Liver (tissue), 9 donors: Measurements from ENCODE around the gene SEPTIN1. TPM values are rescaled to one million over a fixed set of nuclear protein-coding genes. Genes with fewer than 3 reads are reported as not detected.

Experiments
- DNase-seq: peaks from one replicate; pipeline ENCODE4 v3.0.0-alpha.2; 2017; ENCODE audit warnings: low spot score
- H3K27ac ChIP-seq, 2 donors: one replicate each; pipeline ENCODE4 v1.7.0; 2013; ENCODE audit warnings: inconsistent platforms in 2 of 2, low read length in 2 of 2, control low read depth in 1 of 2, low read depth in 1 of 2, mild to moderate bottlenecking in 1 of 2
- H3K27me3 ChIP-seq, 4 donors: one replicate each; pipeline versions ENCODE4 v1.6.1 to v1.7.0; 2013; ENCODE audit warnings: low read length in 3 of 4, inconsistent platforms in 1 of 4, mild to moderate bottlenecking in 1 of 4, moderate library complexity in 1 of 4; ENCODE audit not compliant: control insufficient read depth in 4 of 4, insufficient read depth in 4 of 4
- H3K36me3 ChIP-seq, 4 donors: one replicate each; pipeline versions ENCODE4 v1.6.1 to v1.7.0; 2013; ENCODE audit warnings: low read length in 3 of 4, mild to moderate bottlenecking in 3 of 4, low read depth in 1 of 4, moderate library complexity in 1 of 4; ENCODE audit not compliant: control insufficient read depth in 4 of 4, insufficient read depth in 3 of 4
- H3K4me1 ChIP-seq, 4 donors: one replicate each; pipeline versions ENCODE4 v1.6.1 to v1.7.0; 2013; ENCODE audit warnings: low read length in 3 of 4, mild to moderate bottlenecking in 3 of 4, moderate library complexity in 1 of 4; ENCODE audit not compliant: control insufficient read depth in 4 of 4, insufficient read depth in 4 of 4
- H3K4me3 ChIP-seq, 3 donors: one replicate each; pipeline versions ENCODE4 v1.6.1 to v1.7.0; 2013; ENCODE audit warnings: low read length in 3 of 3, control low read depth in 1 of 3, low read depth in 1 of 3, mild to moderate bottlenecking in 1 of 3
- H3K9ac ChIP-seq, 2 donors: one replicate each; pipeline ENCODE4 v1.7.0; 2013; ENCODE audit warnings: low read length in 2 of 2, mild to moderate bottlenecking in 2 of 2, moderate library complexity in 2 of 2, control low read depth in 1 of 2, low read depth in 1 of 2
- H3K9me3 ChIP-seq, 4 donors: one replicate each; pipeline versions ENCODE4 v1.6.1 to v1.7.0; 2013; ENCODE audit warnings: low read length in 3 of 4; ENCODE audit not compliant: control insufficient read depth in 4 of 4
- EGR1 ChIP-seq, 2 donors: IDR thresholded peaks; 2 replicates each; pipeline ENCODE4 v1.6.1; 2016 to 2018; ENCODE audit warnings: antibody characterized with exemption in 2 of 2, low read depth in 2 of 2
- FOXA1 ChIP-seq: IDR thresholded peaks from 2 replicates; pipeline ENCODE4 v1.6.1; 2016; ENCODE audit warnings: antibody characterized with exemption
- FOXA2 ChIP-seq: IDR thresholded peaks from 2 replicates; pipeline ENCODE4 v1.6.1; 2016; ENCODE audit warnings: antibody characterized with exemption
- GABPA ChIP-seq, 2 donors: IDR thresholded peaks in 1 of 2; conservative IDR thresholded peaks in 1 of 2; 2 replicates each; pipeline ENCODE4 v1.6.1; 2016; ENCODE audit warnings: antibody characterized with exemption in 2 of 2, mild to moderate bottlenecking in 1 of 2, moderate library complexity in 1 of 2
- HNF4A ChIP-seq, 2 donors: conservative IDR thresholded peaks; 2 replicates each; pipeline ENCODE4 v1.6.1; 2016; ENCODE audit warnings: antibody characterized with exemption in 2 of 2, mild to moderate bottlenecking in 2 of 2
- HNF4G ChIP-seq: IDR thresholded peaks from 2 replicates; pipeline ENCODE4 v1.6.1; 2016; ENCODE audit warnings: antibody characterized with exemption
- JUND ChIP-seq, 2 donors: IDR thresholded peaks; 2 replicates each; pipeline ENCODE4 v1.6.1; 2016; ENCODE audit warnings: antibody characterized with exemption in 2 of 2
- NR2F2 ChIP-seq: IDR thresholded peaks from 2 replicates; pipeline ENCODE4 v1.6.1; 2016; ENCODE audit warnings: antibody characterized with exemption
- RAD21 ChIP-seq, 2 donors: IDR thresholded peaks; 2 replicates each; pipeline ENCODE4 v1.6.1; 2016; ENCODE audit warnings: antibody characterized with exemption in 2 of 2, mild to moderate bottlenecking in 2 of 2
- RXRA ChIP-seq, 2 donors: IDR thresholded peaks; 2 replicates each; pipeline ENCODE4 v1.6.1; 2017 to 2018; ENCODE audit warnings: antibody characterized with exemption in 2 of 2, mild to moderate bottlenecking in 1 of 2
- SP1 ChIP-seq: IDR thresholded peaks from 2 replicates; pipeline ENCODE4 v1.6.1; 2018; ENCODE audit warnings: antibody characterized with exemption, mild to moderate bottlenecking
- TAF1 ChIP-seq: conservative IDR thresholded peaks from 2 replicates; pipeline ENCODE4 v1.6.1; 2016; ENCODE audit warnings: antibody characterized with exemption, mild to moderate bottlenecking
- YY1 ChIP-seq: IDR thresholded peaks from 2 replicates; pipeline ENCODE4 v1.6.1; 2016; ENCODE audit warnings: antibody characterized with exemption, mild to moderate bottlenecking
- WGBS: extraction: QIAGEN DNeasy Blood & Tissue Kit; methylation state at CpG from one replicate; pipeline ENCODE4 v1.1.7; 2013; 5-methylcytosine and 5-hydroxymethylcytosine counted together
- polyA plus RNA-seq, 2 donors: library from polyadenylated mRNA; stranded (reverse) in 1 of 2; unstranded in 1 of 2; fragments of 200-250 nt in 1 of 2; fragments of >200 nt in 1 of 2; fragmentation: Nextera tagmentation in 1 of 2; extraction: Ambion mirVana in 1 of 2; gene quantifications; one replicate each; pipeline versions ENCODE4 v1.2.1 to v1.2.3, GENCODE V29; 2013 to 2015
- total RNA-seq, 2 donors: library from RNA; depleted of rRNA; stranded (reverse); fragments of >200 nt; gene quantifications; one replicate each; pipeline ENCODE4 v1.2.3, GENCODE V29; 2014
- TF ChIP-seq, protein P1 (sequence below): fragments of 150-350 bp; IDR thresholded peaks from 2 replicates; pipeline ENCODE4 v1.5.1; 2017; ENCODE audit warnings: improper control_type of control experiment, low read depth, low read length; ENCODE audit not compliant: missing input control
- TF ChIP-seq, protein P2 (sequence below): IDR thresholded peaks from 2 replicates; pipeline ENCODE4 v1.6.1; 2016; ENCODE audit warnings: antibody characterized with exemption
- TF ChIP-seq, protein P3 (sequence below): IDR thresholded peaks from 2 replicates; pipeline ENCODE4 v1.6.1; 2016; ENCODE audit warnings: antibody characterized with exemption
- TF ChIP-seq, protein P4 (sequence below): IDR thresholded peaks from 2 replicates; pipeline ENCODE4 v1.6.1; 2016; ENCODE audit warnings: antibody characterized with exemption, mild to moderate bottlenecking
- TF ChIP-seq, protein P5 (sequence below): IDR thresholded peaks from 2 replicates; pipeline ENCODE4 v1.6.1; 2016; ENCODE audit warnings: antibody characterized with exemption
- donor health status: healthy.
- donor health status: healthy.
- donor health status: healthy.
- donor health status: healthy.
- donor health status: healthy.

Gene SEPTIN1
- total and polyA plus RNA-seq, 4 donors: 0.42 to 2.8 (median 1.2) TPM

DNA sequence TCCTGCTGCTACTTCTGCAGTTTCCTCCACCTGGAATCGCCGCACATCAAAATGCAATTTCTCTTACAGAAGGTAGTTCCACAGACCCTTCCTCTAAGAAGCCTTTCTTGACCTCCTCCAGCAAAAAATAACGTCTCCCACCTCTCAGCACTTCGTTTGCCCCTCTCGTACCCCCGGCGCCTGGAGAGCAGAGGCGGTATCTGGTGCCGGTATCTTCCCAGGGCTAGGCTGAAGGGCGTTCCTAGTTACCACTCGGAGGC is 47.0 kb upstream of the SEPTIN1 start:
- H3K27ac ChIP-seq: peak overlapping the region; percentile 19 to 54
- peak overlapping the region; percentile 44 to 71 (median 69) for H3K4me3 ChIP-seq
- H3K9ac ChIP-seq: peak overlapping the region; percentile 45 to 51
- no peaks in the 10 kb centered on the region for H3K9me3 ChIP-seq
- 7% methylated on average over 11 of the region's 11 CpGs for WGBS
- H3K36me3 ChIP-seq: peaks cover under 1 to 7% (median 4%) of the 10 kb centered on the region in 4 donors
- no peaks in the 10 kb centered on the region for H3K27me3 ChIP-seq
- TF ChIP-seq TAF1 (no peak), RXRA (IDR thresholded peaks at IDR 0.05) (no peak), NR2F2 (no peak), SP1 (no peak), EGR1 (IDR thresholded peaks at IDR 0.05; ENCODE audit: low read depth in 2 of 2) (no peak), GABPA (IDR thresholded peaks at IDR 0.05 in 1 of 2, conservative IDR thresholded peaks at IDR 0.05 in 1 of 2) (no peak), HNF4G (no peak), RAD21 (IDR thresholded peaks at IDR 0.05) (no peak), FOXA2 (no peak), JUND (IDR thresholded peaks at IDR 0.05) (no peak)
- TF ChIP-seq, protein P1, sequence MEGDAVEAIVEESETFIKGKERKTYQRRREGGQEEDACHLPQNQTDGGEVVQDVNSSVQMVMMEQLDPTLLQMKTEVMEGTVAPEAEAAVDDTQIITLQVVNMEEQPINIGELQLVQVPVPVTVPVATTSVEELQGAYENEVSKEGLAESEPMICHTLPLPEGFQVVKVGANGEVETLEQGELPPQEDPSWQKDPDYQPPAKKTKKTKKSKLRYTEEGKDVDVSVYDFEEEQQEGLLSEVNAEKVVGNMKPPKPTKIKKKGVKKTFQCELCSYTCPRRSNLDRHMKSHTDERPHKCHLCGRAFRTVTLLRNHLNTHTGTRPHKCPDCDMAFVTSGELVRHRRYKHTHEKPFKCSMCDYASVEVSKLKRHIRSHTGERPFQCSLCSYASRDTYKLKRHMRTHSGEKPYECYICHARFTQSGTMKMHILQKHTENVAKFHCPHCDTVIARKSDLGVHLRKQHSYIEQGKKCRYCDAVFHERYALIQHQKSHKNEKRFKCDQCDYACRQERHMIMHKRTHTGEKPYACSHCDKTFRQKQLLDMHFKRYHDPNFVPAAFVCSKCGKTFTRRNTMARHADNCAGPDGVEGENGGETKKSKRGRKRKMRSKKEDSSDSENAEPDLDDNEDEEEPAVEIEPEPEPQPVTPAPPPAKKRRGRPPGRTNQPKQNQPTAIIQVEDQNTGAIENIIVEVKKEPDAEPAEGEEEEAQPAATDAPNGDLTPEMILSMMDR: no peak
- H3K4me1 ChIP-seq: peaks cover 3 to 19% (median 15%) of the 10 kb centered on the region in 4 donors
- DNase-seq: no peak

DNA sequence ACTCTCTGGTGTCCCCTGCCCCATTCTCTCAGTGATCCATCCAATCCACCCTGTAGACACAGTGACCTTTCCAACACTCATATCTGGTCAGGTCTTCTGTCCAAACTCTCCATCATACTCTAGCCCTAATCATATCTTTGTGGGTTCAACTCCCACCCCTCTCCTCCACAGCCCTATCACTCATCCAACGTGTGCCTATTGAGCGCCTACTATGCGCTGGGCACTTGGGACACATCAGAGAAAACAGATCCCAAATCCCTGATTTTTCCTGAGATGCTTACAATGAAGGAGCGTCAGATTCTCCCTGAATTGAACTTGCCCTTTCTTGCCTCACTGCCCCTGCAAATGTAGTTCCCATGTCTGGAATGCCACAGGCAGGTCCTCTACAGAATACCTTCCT is 45.7 kb upstream of the SEPTIN1 start:
- peaks cover 3 to 19% (median 15%) of the 10 kb centered on the region in 4 donors for H3K4me1 ChIP-seq
- H3K4me3 ChIP-seq: no peak overlapping the region
- DNase-seq: no peak
- H3K9ac ChIP-seq: no peak overlapping the region
- peaks cover 6 to 16% (median 10%) of the 10 kb centered on the region in 4 donors for H3K36me3 ChIP-seq
- TF ChIP-seq, protein P2, sequence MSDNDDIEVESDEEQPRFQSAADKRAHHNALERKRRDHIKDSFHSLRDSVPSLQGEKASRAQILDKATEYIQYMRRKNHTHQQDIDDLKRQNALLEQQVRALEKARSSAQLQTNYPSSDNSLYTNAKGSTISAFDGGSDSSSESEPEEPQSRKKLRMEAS: no peak
- no peaks in the 10 kb centered on the region for H3K27me3 ChIP-seq
- WGBS: 94% methylated on average over 4 of the region's 4 CpGs
- no peak overlapping the region for H3K27ac ChIP-seq
- H3K9me3 ChIP-seq: no peaks in the 10 kb centered on the region

DNA sequence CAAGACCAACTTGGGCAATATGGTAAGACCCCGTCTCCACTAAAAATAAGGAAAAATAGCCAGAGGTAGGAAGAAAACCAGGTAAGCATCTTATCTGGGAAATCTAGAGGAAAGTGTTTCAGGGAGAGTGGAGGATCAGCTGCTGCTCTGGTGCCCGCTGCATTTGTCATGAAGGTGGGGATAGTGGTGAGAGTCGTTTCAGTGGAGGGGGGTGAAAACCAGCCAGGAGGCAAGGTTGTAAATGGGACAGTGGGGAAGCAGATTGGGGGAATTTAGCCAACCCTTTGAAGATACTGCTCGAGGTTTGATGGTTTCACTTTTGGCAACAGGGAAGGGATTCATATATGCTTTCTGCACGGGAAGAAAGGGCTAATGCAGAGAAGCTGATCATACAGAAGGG is 38.6 kb upstream of the SEPTIN1 start:
- no peak overlapping the region for H3K9ac ChIP-seq
- H3K4me3 ChIP-seq: no peak overlapping the region
- TF ChIP-seq JUND (IDR thresholded peaks at IDR 0.05): no peak
- TF ChIP-seq SP1: no peak
- no peak for TF ChIP-seq RXRA (IDR thresholded peaks at IDR 0.05)
- TF ChIP-seq YY1: no peak
- TF ChIP-seq HNF4G: no peak
- no peak for TF ChIP-seq TAF1
- TF ChIP-seq, protein P2: no peak
- TF ChIP-seq GABPA (IDR thresholded peaks at IDR 0.05 in 1 of 2, conservative IDR thresholded peaks at IDR 0.05 in 1 of 2): no peak
- no peak for TF ChIP-seq EGR1 (IDR thresholded peaks at IDR 0.05; ENCODE audit: low read depth in 2 of 2)
- no peak for TF ChIP-seq FOXA2
- TF ChIP-seq, protein P1: no peak
- TF ChIP-seq, protein P3, sequence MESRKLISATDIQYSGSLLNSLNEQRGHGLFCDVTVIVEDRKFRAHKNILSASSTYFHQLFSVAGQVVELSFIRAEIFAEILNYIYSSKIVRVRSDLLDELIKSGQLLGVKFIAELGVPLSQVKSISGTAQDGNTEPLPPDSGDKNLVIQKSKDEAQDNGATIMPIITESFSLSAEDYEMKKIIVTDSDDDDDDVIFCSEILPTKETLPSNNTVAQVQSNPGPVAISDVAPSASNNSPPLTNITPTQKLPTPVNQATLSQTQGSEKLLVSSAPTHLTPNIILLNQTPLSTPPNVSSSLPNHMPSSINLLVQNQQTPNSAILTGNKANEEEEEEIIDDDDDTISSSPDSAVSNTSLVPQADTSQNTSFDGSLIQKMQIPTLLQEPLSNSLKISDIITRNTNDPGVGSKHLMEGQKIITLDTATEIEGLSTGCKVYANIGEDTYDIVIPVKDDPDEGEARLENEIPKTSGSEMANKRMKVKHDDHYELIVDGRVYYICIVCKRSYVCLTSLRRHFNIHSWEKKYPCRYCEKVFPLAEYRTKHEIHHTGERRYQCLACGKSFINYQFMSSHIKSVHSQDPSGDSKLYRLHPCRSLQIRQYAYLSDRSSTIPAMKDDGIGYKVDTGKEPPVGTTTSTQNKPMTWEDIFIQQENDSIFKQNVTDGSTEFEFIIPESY: no peak
- TF ChIP-seq NR2F2: no peak
- no peak for TF ChIP-seq FOXA1
- TF ChIP-seq, protein P4, sequence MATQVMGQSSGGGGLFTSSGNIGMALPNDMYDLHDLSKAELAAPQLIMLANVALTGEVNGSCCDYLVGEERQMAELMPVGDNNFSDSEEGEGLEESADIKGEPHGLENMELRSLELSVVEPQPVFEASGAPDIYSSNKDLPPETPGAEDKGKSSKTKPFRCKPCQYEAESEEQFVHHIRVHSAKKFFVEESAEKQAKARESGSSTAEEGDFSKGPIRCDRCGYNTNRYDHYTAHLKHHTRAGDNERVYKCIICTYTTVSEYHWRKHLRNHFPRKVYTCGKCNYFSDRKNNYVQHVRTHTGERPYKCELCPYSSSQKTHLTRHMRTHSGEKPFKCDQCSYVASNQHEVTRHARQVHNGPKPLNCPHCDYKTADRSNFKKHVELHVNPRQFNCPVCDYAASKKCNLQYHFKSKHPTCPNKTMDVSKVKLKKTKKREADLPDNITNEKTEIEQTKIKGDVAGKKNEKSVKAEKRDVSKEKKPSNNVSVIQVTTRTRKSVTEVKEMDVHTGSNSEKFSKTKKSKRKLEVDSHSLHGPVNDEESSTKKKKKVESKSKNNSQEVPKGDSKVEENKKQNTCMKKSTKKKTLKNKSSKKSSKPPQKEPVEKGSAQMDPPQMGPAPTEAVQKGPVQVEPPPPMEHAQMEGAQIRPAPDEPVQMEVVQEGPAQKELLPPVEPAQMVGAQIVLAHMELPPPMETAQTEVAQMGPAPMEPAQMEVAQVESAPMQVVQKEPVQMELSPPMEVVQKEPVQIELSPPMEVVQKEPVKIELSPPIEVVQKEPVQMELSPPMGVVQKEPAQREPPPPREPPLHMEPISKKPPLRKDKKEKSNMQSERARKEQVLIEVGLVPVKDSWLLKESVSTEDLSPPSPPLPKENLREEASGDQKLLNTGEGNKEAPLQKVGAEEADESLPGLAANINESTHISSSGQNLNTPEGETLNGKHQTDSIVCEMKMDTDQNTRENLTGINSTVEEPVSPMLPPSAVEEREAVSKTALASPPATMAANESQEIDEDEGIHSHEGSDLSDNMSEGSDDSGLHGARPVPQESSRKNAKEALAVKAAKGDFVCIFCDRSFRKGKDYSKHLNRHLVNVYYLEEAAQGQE: no peak
- TF ChIP-seq, protein P5, sequence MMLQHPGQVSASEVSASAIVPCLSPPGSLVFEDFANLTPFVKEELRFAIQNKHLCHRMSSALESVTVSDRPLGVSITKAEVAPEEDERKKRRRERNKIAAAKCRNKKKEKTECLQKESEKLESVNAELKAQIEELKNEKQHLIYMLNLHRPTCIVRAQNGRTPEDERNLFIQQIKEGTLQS: no peak
- TF ChIP-seq HNF4A (conservative IDR thresholded peaks at IDR 0.05): no peak
- TF ChIP-seq RAD21 (IDR thresholded peaks at IDR 0.05): no peak
- H3K27ac ChIP-seq: no peak overlapping the region
- H3K36me3 ChIP-seq: peaks cover 6 to 20% (median 8%) of the 10 kb centered on the region in 4 donors
- DNase-seq: no peak
- no peaks in the 10 kb centered on the region for H3K9me3 ChIP-seq
- H3K27me3 ChIP-seq: no peaks in the 10 kb centered on the region
- WGBS: 84% methylated on average over 5 of the region's 5 CpGs
- peaks cover 3 to 16% (median 5%) of the 10 kb centered on the region in 4 donors for H3K4me1 ChIP-seq
